T-helper 17 cell (primary cell): ENCODE measurements around the gene KLHDC4. TPM values are rescaled to one million over a fixed set of nuclear protein-coding genes. Genes with fewer than 3 reads are reported as not detected.
A peak's percentile ranks its signal among the peaks of the same experiment; 100 is the strongest.
"Not testable (repeated sequence)": the region's sequence is repeated elsewhere in the genome, so short reads cannot be mapped to it uniquely, and the experiment has no call there.

Experiments
- ATAC-seq: fragments of 150-1000 bp; cut with Tn5 transposase; 2 replicates; pipeline ENCODE4 v1.10.0; 2021; ENCODE audit warnings: mild to moderate bottlenecking, moderate library complexity
- DNase-seq, 3 donors: peaks; one replicate each; pipeline versions ENCODE4 v3.0.0 to v3.0.0-alpha.2; 2020 to 2021
- H3K9me3 ChIP-seq: one replicate; pipeline ENCODE4 v1.7.0; 2013; ENCODE audit warnings: low read length, mild to moderate bottlenecking; ENCODE audit not compliant: control insufficient read depth, poor library complexity, severe bottlenecking
- H3K27ac Mint-ChIP-seq: one replicate; pipeline ENCODE4 v1.8.0; 2022; ENCODE audit warnings: mild to moderate bottlenecking, moderate library complexity, mixed read lengths
- H3K27me3 Mint-ChIP-seq: one replicate; pipeline ENCODE4 v1.8.0; 2022; ENCODE audit warnings: mixed read lengths
- H3K36me3 Mint-ChIP-seq: one replicate; pipeline ENCODE4 v1.8.0; 2022; ENCODE audit warnings: low read depth, mixed read lengths
- H3K4me1 Mint-ChIP-seq: one replicate; pipeline ENCODE4 v1.8.0; 2022; ENCODE audit warnings: mild to moderate bottlenecking, mixed read lengths
- H3K4me3 Mint-ChIP-seq: one replicate; pipeline ENCODE4 v1.8.0; 2022; ENCODE audit warnings: mild to moderate bottlenecking, moderate library complexity, mixed read lengths
- total RNA-seq, 4 donors: library from RNA in 2 of 4; stranded (reverse) in 2 of 4; gene quantifications; one replicate each; pipeline ENCODE4 v1.2.3 and lab custom pipeline; 2022 to 2026

KLHDC4 gene
- total RNA-seq (10 to 100 TPM; 67.7 to 93.3 TPM), total RNA-seq (lab: John Stamatoyannopoulos, UW) (47.0 to 70.3 reads per million in 2 donors)

DNA sequence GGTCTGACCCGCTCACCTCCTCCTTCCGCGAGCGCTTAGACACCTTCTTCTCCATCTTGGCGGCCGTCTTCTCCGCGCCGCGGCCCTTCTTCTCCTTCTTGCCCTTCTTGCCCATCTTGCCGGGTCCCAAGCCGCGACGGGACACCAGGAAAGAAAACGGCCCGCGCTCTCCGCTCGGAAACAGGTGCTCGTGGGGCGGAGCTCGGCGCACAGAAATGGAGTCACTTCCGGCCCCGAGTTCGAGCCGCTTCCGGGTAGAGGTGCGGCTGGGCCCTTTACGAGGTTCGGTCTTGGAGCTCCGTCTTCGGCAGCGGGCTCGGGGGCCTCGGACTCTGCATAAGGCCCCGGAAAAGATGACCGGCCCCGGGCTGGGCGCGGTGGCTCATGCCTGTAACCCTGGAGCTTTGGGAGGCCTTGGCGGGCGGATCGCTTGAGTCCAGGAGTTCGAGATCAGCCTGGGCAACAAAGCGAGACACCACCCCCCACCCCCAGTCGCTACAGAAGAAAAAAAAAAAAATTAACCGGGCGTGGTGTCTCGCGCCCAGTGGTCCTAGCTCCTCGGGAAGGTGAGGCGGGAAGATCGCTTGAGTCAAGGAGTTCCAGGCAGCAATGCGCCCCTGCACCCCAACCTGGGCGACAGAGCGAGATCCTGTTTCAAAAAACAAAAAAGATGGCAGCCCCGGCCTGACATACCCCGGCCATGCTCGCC is at the start of gene KLHDC4:
Gene KLHDC4 (minus strand): TSS at position 211 of the 709 bp plus-strand sequence. CDS start 96 bp downstream, at position 115.
- peak; percentile 79 for ATAC-seq
- peak within 1 kb of the TSS; percentile 100 for H3K4me3 Mint-ChIP-seq
- H3K36me3 Mint-ChIP-seq: peaks cover 6% of the 10 kb centered on the region
- H3K4me1 Mint-ChIP-seq: peaks cover 30% of the 10 kb centered on the region
- no peaks in the 10 kb centered on the region for H3K9me3 ChIP-seq
- peak within 1 kb of the TSS; percentile 99 for H3K27ac Mint-ChIP-seq
- DNase-seq: peak; percentile 79 to 82 (median 81)
- H3K27me3 Mint-ChIP-seq: no peaks in the 10 kb centered on the region

DNA sequence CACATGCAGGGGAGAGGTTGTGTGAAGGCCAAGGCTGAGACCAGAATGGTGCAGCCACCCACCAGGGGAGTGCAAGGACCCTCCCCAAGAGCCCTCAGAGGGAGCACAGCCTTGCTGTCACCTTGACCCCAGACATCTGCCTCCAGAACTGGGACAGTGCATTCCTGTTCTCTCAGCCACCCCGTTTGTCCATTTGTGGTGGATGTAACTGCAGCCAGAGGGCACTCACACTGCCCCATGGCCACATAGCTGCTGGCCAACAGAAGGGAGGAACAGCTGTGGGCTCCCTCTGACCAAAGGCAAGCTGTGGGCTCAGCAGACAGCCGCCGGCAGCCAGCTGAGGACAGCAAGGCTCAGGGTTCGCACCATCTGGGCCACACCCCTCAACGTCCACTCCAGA is 49.8 kb upstream of the KLHDC4 start:
- Mint-ChIP-seq H3K27me3 (peaks cover 14% of the 10 kb centered on the region), H3K4me1 (peaks cover 4% of the 10 kb centered on the region), H3K4me3 (no peak overlapping the region), H3K36me3 (no peaks in the 10 kb centered on the region), H3K27ac (no peak overlapping the region)
- DNase-seq (no peak), ATAC-seq (no peak)
- peaks cover 3% of the 10 kb centered on the region for H3K9me3 ChIP-seq

DNA sequence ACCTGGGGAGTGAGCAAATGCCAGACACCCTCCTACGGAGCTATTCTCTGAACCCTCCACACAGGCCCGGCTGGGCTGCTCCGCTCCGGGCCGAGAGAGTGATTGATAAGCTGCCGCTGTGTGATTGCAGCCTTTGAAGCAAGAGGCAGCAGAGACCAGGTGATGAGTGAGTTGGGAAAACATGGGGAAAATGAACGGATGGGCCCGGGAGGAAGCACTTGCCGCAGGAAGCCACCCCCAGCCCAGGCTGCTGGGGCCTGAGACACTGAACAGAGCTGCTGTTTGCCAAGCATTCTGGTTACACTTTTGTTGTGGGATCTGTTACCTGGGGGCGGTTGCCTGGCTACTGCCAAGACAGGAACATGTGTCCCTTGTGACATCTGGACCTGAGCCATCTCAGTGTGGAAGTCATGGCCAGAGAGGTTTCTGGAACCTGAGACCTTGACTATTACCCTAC is 46.4 kb upstream of the KLHDC4 start:
- ATAC-seq: no peak
- no peaks in the 10 kb centered on the region for H3K36me3 Mint-ChIP-seq
- H3K4me1 Mint-ChIP-seq: peaks cover 4% of the 10 kb centered on the region
- no peak overlapping the region for H3K27ac Mint-ChIP-seq
- H3K4me3 Mint-ChIP-seq: no peak overlapping the region
- H3K9me3 ChIP-seq: no peaks in the 10 kb centered on the region
- H3K27me3 Mint-ChIP-seq: peaks cover 25% of the 10 kb centered on the region
- no peak for DNase-seq

DNA sequence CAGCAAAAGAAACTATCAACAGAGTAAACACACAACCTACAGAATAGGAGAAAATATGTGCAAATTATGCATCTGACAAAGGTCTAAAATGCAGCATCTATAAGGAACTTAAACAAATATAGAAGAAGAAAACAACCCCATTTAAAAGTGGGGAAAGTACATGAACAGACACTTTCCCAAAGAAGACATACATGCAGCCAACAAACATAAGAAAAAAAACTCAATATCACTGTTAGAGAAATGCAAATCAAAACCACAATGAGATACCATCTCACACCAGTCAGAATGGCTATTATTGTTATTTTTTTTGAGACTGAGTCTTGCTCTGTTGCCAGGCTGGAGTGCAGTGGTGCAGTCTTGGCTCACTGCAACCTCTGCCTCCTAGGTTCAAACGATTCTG is 45.7 kb upstream of the KLHDC4 start:
- H3K27ac Mint-ChIP-seq: peak overlapping the region; percentile 53
- peak overlapping the region; percentile 32 for H3K4me3 Mint-ChIP-seq
- DNase-seq, H3K36me3 Mint-ChIP-seq, ATAC-seq, H3K9me3 ChIP-seq, H3K4me1 Mint-ChIP-seq: not testable (repeated sequence)
- H3K27me3 Mint-ChIP-seq: peaks cover 30% of the 10 kb centered on the region

DNA sequence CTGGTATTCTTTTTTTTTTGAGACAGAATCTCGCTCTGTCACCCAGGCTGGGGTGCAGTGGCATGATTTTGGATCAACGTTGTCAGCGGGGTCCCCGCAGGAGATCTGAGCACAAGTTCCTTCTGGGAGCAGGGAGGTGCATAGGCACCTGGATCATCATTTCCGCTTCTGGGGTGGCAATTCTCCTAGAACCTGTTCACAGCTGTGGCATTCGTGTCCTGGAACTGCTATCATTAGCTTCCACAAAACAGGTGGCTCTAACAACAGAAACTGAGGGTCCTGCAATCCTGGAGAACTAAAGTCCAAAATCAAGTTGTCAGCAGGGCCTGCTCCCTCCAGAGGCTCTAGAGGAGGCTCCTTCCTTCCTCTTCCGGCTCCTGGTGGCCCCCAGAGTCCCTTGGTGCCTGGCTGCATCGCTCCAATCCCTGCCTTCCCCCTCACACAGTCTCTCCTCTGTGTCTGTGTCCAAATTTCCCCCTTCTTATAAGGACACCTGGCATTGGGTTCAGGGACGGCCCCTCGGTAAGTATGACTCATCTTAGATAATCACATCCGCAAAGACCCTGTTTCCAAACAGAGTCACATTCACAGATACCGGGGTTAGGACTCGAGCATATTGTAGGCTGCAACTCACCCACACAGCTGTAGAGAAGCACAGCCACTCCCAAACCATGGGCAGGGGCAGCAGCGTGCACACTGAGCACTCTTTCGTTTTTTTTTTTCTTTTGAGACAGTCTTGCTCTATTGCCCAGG is 43.5 kb upstream of the KLHDC4 start:
- H3K4me1 Mint-ChIP-seq: peaks cover 11% of the 10 kb centered on the region
- peaks cover 2% of the 10 kb centered on the region for H3K36me3 Mint-ChIP-seq
- peaks cover 31% of the 10 kb centered on the region for H3K27me3 Mint-ChIP-seq
- H3K9me3 ChIP-seq: no peaks in the 10 kb centered on the region
- no peak for ATAC-seq
- peak overlapping the region; percentile 31 for H3K4me3 Mint-ChIP-seq
- peak overlapping the region; percentile 53 for H3K27ac Mint-ChIP-seq
- no peak for DNase-seq

DNA sequence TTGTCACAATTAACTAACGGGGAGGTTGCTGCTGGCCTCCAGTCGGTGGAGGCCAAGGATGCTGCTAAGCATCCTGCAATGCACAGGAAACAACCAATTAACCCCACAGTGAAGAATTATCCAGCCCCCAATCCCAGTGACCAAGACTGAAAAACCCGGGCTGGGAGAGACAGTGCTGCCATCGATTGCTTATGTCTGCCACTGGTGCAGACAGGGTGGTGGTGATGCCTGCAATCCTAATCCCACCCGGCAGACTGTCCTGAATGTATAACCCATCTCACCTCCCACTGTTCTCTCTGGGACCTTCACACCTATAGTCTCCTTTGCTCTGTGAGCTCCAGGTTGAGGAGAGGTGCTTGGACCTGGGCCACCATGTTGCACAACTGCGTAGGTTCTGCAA is 42.3 kb upstream of the KLHDC4 start:
- DNase-seq (no peak), ATAC-seq (no peak)
- peaks cover 2% of the 10 kb centered on the region for H3K36me3 Mint-ChIP-seq
- H3K4me3 Mint-ChIP-seq: no peak overlapping the region
- H3K9me3 ChIP-seq: no peaks in the 10 kb centered on the region
- H3K27ac Mint-ChIP-seq: no peak overlapping the region
- H3K4me1 Mint-ChIP-seq: peaks cover 11% of the 10 kb centered on the region
- peaks cover 31% of the 10 kb centered on the region for H3K27me3 Mint-ChIP-seq

DNA sequence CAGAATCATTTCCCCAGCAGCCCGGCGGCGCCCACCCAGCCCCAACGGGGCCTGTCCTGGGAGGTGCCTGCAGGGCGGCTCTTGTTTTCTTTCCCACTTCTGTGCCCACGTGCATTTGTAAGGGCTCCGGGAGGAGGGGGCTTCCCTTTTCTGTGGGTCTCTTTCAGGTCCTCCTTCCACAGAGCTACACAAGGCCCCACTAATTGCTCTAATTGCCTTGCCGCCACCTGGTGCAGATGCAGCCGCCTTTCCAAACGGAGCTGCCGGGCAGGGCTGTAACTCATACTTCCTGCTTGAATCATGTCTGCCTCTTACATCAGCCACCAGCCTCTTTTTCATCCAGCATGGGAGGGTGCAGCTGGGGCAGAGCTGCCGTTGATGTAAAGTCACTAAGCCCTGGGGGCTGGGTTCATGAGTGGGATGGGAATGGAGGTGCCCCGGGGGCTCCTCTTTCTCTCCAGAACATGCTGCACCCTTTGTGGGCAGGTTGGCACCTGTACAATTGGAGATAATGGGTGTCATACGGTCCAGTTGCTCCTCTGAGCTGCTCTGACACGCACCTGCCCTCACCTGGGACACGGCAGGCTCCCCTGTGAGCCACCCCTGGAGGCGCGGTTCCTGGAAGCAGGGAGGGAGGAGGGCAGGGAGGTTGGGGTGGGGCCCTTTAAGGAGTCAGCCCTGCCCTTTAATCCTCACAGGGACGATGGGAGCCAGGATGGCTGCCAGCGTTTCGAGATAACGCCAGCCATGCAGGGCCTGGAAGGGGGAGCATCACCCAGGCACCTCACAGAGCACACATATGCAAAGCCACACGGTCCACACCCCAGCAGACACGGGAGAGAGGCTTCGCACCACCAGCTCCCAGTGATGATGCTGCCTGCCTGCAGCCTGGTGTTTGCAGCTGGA is 41.1 kb upstream of the KLHDC4 start:
- peaks cover 2% of the 10 kb centered on the region for H3K36me3 Mint-ChIP-seq
- ATAC-seq: peak; percentile 65
- peak overlapping the region; percentile 93 for H3K27ac Mint-ChIP-seq
- peaks cover 22% of the 10 kb centered on the region for H3K27me3 Mint-ChIP-seq
- H3K4me1 Mint-ChIP-seq: peaks cover 11% of the 10 kb centered on the region
- H3K9me3 ChIP-seq: no peaks in the 10 kb centered on the region
- H3K4me3 Mint-ChIP-seq: peak overlapping the region; percentile 92
- DNase-seq: no peak

DNA sequence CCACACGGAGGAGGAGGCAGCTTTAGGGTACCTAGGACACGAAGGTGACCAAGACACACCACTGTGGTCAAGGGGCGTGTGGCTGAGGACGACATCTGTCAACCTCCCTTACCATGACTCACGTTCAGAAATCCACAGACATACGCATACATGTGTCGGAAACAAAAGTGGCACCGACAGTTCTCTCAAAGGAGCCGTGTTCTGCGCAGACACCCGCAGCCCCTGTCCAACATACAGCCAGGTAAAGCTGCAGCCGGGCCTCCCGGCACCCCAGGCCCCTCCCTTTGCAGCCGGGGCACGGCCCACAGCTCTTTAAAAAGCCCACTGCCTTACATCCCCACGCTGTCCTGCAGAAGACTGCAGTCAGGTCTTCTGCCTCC is 40.5 kb upstream of the KLHDC4 start:
- peaks cover 2% of the 10 kb centered on the region for H3K36me3 Mint-ChIP-seq
- H3K9me3 ChIP-seq: no peaks in the 10 kb centered on the region
- peaks cover 19% of the 10 kb centered on the region for H3K27me3 Mint-ChIP-seq
- H3K4me1 Mint-ChIP-seq: peaks cover 9% of the 10 kb centered on the region
- DNase-seq (no peak), ATAC-seq (no peak)
- H3K4me3 Mint-ChIP-seq: peak overlapping the region; percentile 92
- H3K27ac Mint-ChIP-seq: peak overlapping the region; percentile 93

DNA sequence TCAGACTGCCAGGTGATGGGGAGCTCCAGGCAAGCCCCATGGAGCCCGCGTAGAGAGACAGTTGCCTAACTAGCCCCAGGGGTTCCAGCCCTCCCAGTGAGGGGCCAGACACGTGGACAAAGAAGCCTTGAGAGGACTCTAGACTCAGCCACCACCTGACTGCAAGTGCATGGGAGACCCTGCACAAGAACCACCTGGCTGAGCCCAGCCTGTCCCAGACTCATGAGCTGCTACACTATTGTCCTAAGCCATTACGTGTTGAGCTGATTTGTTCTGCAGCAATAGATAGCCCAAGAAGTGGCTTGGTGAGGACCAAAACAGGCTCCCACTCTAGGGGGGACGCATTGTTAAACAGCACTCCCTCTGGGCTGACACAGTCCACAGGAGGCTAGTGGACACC is 37.6 kb upstream of the KLHDC4 start:
- H3K36me3 Mint-ChIP-seq: peaks cover 2% of the 10 kb centered on the region
- DNase-seq (no peak), ATAC-seq (no peak)
- no peak overlapping the region for H3K4me3 Mint-ChIP-seq
- H3K27me3 Mint-ChIP-seq: peaks cover 6% of the 10 kb centered on the region
- H3K9me3 ChIP-seq: no peaks in the 10 kb centered on the region
- H3K4me1 Mint-ChIP-seq: peaks cover 7% of the 10 kb centered on the region
- H3K27ac Mint-ChIP-seq: peak overlapping the region; percentile 11

DNA sequence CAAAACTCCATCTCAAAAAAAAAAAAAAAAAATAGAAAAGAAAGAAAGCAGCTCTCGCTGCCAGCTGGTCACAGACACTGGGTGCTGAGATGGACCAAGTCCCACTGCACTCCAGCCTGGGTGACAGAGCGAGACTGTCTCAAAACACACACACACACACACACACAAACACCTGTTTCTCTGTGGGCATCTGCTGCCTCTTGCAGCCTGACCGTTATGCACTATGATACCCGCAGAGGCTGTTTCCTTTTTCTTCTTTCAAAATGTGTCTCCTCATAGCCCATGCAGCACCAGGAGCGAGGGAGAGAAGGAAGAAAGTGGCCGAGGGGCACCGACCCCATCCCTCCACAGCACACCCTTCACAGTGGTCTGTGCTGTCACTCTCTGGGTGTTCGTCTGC is 36.9 kb upstream of the KLHDC4 start:
- H3K27me3 Mint-ChIP-seq: peaks cover 6% of the 10 kb centered on the region

DNA sequence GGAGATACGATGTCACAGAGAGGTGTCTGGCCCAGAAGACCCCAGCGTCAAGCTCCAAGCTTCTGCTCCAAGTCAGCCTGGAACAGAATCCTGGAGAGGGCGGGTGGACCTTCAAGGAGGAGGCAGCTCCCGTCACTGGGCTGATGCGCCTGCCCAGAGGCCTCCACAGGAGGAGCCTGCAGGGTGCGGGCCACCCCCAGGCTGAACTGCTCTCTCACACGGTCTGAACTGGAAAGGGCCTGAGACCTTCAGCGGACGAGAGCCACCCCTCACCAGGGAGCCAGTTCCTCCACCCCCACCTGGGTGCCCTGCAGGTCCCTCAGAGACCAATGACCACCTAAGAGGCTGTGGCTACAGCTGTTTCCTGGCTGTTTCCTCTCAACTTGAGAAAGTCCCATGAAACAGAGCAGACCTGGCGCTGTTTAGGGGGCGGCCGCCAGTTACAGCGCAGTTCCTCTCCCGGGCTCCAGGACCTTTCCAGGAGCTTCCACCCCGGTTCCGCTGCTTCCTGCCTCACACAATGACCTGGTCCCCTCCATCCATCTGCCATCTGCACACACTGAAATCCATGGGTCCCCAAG is 36.0 kb upstream of the KLHDC4 start:
- no peak for ATAC-seq
- Mint-ChIP-seq H3K27me3 (peaks cover 4% of the 10 kb centered on the region), H3K36me3 (peaks cover 2% of the 10 kb centered on the region), H3K4me1 (peaks cover 5% of the 10 kb centered on the region), H3K27ac (no peak overlapping the region), H3K4me3 (no peak overlapping the region)
- H3K9me3 ChIP-seq: no peaks in the 10 kb centered on the region
- DNase-seq: no peak

More for the DNA sequence above, 36.9 kb upstream of the KLHDC4 start:
- Mint-ChIP-seq H3K4me3 (no peak overlapping the region), H3K4me1 (peaks cover 7% of the 10 kb centered on the region), H3K36me3 (peaks cover 2% of the 10 kb centered on the region), H3K27ac (peak overlapping the region; percentile 11)
- no peak for DNase-seq
- H3K9me3 ChIP-seq: no peaks in the 10 kb centered on the region
- ATAC-seq: no peak

DNA sequence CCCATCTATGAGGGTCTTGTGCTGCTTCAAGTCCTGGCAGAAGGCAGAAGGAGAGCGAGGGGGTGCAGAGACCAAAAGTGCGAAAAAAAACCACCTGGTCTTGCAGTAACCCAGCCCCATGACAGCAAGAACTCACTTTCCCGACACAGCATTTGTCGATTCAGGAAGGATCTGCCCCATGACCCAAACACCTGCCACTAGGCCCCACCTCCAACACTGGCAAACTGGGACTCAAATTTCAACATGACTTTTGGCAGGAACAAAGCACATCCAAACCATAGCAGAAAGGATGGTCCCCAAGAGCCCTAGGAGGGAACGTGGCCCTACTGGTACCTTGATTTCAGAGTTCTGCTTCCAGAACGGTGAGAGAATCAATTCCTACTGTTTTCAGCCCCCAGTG is 34.7 kb upstream of the KLHDC4 start:
- Mint-ChIP-seq H3K4me1 (no peaks in the 10 kb centered on the region), H3K27me3 (no peaks in the 10 kb centered on the region), H3K36me3 (no peaks in the 10 kb centered on the region), H3K27ac (no peak overlapping the region), H3K4me3 (no peak overlapping the region)
- ATAC-seq: no peak
- no peaks in the 10 kb centered on the region for H3K9me3 ChIP-seq
- no peak for DNase-seq
